ENCODE measurements around the gene FKRP.

DNA sequence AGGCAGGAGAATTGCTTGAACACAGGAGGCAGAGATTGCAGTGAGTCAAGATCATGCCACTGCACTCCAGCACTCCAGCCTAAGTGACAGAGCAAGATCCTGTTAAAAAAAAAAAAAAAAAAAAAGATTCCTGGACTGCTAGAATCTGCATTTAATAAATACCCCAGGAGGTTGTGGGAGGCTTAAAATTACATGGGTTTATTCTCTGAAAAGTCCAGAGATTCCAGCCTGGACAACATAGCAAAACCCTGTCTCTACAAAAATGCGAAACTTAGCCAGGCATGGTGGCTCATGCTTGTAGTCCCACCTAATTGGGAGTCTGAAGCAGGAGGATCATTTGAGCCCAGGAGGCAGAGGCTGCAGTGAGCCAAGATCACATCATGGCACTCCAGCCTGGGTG lies 52.0 kb downstream of the FKRP start:
- TF ChIP-seq JUND (CRISPR knock-in tag; IDR thresholded peaks at IDR 0.05) (no peak), KLF12 (CRISPR knock-in tag; IDR thresholded peaks at IDR 0.05; ENCODE audit: borderline replicate concordance) (no peak), NFYB (CRISPR knock-in tag; IDR thresholded peaks at IDR 0.05) (no peak), ZNF292 (CRISPR knock-in tag; IDR thresholded peaks at IDR 0.05; ENCODE audit: borderline replicate concordance, low read depth) (no peak), U2AF2 (IDR thresholded peaks at IDR 0.05; ENCODE audit: low read depth, low read length) (no peak), BATF2 (CRISPR knock-in tag; IDR thresholded peaks at IDR 0.05) (no peak), ZHX1 (CRISPR knock-in tag; IDR thresholded peaks at IDR 0.05; ENCODE audit: low read depth) (no peak), RBM39 (IDR thresholded peaks at IDR 0.05; ENCODE audit: low read depth, low read length, poor library complexity, severe bottlenecking) (no peak), ZNF691 (CRISPR knock-in tag; IDR thresholded peaks at IDR 0.05; ENCODE audit: borderline replicate concordance, low read depth) (no peak)
